GM04504 (cell line): Measurements from ENCODE around the gene CROCC.
"Not testable (repeated sequence)": the region's sequence is repeated elsewhere in the genome, so short reads cannot be mapped to it uniquely, and the experiment has no call there.

Source experiments
- DNase-seq: peaks from one replicate; pipeline ENCODE4 v3.0.0-alpha.2; 2012; ENCODE audit warnings: low read depth

The CROCC gene

DNA sequence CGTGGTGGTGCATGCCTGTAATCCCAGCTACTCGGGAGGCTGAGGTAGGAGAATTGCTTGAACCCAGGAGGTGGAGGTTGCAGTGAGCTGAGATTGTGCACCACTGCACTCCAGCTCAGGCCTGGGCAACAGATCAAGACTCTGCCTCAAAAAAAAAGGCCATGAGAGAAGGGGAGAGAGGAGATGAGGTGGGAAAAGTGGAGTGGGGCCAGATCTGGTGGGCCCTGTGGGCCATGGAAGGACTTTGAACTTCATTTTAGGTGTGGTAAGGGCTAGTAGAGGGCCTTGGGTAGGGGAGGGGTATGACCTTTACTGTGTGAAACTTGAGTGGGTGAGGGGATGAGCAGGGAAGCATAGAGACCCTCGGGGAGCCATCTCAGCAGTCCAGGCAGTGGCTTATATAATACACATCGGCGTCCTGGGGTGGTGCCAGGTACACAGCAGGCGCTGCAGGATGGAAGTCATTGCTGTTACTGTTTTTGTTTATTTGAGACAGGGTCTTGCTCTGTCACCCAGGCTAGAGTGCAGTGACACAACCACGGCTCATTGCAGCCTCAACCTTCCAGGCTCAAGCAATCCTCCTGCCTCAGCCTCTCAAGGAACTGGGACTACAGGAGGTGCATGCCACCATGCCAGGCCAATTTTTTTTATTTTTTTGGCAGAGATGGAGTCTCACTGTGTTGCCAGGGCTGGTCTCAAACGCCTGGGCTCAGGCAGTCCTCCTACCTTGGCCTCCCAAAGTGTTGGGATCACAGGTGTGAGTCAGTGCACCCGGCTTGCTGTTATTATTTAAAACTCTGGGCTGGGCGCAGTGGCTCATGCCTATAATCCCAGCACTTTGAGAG lies 5.5 kb upstream of the CROCC start:
- DNase-seq: not testable (repeated sequence)

GRCh38 chr1:16918371-16918770 lies 3.4 kb upstream of the CROCC start:
- DNase-seq: no peak

DNA sequence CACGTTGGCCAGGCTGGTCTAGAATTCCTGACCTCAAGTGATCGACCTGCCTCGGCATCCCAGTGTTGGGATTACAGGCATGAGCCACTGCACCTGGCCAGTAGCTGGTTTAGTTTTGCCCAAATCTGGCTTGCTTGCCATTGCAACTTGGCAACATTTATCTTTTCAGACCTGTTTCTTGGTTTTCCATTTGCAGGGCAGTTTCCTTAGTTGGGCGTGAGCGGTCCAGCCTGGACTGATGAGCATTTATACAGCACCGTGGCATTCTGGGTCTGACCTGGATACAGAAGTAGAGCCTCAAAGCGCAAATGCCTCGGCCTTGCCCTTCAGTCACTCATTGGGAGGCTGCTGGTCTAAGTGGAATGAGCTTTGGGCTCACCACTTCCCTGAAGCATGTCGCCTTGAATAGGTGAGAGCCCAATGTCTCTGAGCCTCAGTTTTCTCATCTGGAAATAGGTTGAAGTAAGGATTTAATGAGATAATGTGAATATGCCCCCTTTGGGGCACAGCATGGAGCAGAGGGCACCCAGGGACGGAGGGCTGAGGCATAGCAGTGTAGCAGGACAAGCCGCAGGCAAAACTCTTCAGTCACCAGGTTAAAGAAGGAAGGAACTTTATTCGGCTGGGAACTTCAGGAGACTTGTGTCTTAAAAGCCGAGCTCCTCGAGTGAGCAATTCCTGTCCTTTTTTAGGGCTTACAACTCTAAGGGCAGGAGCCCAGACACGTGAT lies 2.6 kb upstream of the CROCC start:
- DNase-seq: not testable (repeated sequence)

DNA sequence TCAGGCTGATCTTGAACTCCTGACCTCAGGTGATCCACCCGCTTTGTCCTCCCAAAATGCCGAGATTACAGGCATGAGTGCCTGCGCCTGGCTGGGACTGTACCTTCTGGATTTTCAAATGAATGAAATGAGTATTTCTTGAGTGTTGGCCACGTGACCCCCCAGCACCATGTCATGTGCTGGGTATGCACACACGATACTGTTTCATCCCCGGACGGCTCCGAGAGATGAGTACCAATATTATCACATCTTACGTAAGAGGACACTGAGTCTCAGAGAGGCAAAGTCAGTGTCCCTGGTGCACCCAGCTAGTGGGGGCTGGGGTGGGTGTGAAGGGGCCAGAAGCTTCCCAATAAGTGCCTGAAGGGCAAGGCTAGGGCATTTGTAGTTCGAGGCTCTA lies 780 bp upstream of the CROCC start:
- no peak for DNase-seq

- DNase-seq: no peak
Observed at GRCh38 chr1:16922466-16922865, 735 bp downstream of the CROCC start.

GRCh38 chr1:16922885-16923431 lies 1.2 kb downstream of the CROCC start:
- DNase-seq: no peak

- no peak for DNase-seq
Observed at GRCh38 chr1:16924216-16924918, 2.6 kb downstream of the CROCC start.

- no peak for DNase-seq
Observed at GRCh38 chr1:16924919-16925477, 3.3 kb downstream of the CROCC start.

DNA sequence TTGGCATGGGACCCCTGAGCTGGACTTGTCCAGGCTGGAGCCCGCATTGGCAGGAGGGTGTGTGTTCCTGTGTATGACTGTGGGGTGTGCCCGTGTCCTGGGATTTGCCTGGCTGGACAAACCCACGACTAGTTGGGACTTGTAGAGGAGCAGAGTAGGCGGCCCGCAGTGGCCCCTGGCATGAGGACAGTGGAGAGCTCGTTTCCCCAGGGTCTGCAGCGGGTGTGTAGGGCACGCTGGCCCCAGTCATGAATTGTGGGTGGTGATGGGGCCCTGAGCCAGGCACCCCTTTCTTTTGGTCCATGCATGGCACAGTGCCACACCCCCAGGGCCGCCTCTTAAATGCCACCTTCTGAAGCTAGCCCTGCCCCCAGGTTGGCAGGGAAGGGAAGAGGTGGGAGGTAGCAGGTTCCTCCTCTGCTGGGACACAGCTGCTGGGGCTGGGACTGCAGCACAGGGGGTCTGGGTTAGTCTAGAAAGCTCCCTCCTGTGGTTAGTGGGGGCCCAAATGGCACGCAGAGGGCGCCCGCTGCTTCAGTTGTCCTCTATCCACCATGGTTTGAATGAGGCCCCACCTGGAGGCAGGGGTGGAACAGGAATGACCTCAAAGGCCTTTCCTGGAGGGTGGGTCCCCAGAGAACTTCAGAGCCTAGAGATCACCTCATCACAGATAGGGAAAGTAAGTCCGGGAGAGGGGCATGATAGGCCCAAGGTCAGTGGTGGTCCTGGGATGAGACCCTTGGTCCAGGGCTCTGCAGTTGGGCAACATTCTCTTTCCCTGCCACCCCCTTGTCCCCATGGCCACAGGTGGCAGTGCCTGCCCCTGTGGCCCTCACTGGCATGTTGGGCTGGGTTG lies 4.1 kb downstream of the CROCC start:
- no peak for DNase-seq

DNA sequence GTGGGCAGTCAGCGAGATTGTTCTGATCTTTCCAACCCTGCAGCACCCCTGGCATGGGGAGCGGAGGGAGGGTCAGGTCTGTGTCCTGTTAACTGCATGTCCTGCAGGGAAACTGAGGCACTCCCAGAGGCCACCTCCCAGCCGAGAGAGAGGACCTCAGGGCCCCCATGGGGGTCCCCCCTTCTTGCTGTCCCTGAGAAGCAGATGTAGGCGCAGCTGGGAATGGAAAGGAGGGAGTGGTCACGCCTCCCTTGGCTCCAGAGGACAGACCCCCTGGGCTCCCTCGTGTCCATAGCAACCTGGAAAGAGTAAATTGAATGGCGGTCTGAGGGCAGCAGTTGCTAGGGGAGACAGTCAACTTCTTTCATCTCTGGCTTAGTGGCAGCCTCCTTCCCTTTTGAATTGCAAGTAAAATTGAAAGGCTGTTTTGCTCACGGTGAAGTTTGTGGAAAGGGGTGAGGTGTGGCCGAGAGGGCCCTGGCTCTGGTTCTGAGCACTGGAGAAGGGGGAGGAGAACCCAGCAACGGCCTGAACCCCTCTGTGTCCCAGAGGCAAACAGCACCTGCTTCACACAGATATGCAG lies 4.9 kb downstream of the CROCC start:
- DNase-seq: no peak

DNA sequence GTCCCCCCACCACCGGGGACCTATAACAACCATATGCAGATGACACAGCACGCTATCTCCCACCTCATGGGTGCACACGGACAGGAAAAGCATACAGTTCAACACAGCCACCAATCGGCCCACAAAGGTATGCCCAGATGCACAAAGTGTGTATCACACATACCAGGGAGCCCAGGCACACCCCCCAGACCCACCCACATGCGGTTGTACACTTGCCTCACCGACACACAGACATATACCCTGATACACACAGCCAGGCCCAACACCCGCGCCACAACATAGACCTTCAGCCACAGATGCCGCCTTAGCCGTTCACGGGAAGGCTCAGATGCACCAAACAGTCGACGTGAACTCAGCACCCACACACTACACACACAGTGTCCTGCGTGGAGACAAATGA lies 5.5 kb downstream of the CROCC start:
- DNase-seq: no peak

DNA sequence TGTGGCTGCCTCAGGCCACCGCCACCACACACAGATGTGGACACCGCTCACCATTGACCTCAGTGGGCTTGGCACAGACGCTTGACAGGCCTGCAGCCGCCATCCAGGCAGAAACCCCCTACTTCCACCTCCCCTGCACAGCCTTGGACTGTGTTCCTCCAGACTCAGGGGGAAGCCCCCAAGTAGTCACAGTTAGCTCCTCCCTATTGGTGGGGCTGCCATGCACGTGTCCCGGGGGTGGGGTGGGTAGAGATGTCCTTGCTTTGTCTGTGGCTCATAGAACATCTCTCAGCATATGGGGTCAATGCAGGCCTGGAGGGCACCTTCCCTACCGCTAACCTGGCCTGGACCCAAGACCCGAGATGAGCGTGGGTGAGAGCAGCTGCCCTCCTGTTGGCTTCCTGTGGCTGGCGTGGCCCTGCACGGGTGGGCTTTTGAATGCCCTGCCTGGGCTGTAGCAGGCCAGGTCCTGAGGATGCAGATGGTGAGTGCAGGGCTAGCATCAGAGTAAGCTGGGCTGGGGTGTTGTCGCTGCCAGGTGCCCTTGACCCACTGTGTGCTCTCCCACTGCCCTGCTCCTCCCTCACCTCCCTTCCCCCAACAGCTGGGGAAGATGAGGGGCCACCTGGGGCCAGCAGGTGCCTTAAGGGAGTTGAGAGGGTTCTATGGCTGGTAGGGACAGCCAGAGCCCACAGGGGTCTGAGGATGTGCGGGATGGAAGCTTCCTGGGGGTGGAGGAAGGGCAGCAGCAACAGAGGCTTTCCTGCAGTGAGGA lies 6.2 kb downstream of the CROCC start:
- no peak for DNase-seq

DNA sequence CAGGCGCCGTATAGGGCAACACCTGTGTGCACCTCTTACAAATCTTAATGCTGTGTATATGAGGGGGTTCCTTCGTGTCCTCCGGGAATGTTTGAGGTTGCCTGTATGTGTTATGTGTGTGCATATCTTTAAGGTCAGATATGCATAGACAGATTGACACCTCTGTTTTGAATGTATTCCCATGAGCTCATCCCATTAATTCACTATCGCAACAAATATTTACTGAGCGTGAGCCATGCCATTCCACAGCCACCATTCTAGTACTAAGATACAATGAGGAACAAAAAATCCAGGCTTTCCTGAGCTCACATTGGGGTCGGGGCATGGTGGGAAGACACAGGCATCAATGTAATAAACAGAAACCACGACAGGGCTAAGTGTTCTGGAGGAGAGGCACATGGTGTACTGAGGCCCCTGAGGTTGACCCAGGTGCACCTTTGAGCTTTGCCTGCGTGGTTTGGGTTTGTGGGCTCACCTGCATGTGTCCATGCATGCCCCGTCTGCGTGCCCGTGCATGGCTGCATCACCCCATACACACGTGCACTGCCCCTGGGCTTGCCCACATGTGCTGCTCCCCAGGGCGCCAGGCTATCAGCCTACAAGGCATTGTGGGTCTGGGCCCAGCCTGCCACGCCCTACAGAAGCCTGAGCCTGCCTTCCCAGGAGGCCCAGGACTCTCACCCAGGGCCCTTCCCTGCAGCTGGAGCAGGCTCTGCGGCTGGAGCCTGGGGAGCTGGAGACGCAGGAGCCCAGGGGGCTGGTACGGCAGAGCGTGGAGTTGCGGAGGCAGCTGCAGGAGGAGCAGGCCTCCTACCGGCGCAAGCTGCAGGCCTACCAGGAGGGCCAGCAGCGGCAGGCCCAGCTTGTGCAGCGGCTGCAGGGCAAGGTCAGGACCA lies 7.7 kb downstream of the CROCC start:
- DNase-seq: not testable (repeated sequence)

DNA sequence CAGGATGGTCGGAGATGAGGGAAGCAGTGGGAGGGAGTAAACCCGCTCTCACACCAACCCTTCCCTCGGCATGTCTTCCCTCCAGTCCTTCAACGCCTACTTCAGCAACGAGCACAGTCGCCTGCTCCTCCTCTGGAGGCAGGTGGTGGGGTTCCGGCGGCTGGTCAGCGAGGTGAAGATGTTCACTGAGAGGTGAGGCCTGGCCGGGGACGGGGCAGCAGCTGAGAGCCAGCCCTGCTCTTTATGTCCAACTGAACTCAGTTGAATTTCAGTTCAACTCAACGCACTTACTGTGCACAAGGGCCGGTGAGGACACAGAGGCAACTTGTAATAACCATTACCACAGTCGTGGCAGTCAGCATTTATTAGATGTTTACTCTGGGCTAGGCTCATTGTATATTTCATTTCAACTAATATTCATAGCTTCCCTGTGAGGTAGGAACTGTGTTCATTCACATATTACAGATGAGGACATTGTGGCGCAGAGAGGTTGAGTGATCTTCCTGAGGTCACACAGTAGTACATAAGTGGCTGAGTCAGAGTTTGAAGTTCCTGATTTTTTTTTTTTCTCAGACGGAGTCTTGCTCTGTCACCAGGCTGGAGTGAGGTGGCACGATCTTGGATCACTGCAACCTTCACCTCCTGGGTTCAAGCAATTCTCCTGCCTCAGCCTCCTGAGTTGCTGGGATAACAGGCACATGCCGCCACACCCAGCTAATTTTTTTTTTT lies 9.6 kb downstream of the CROCC start:
- DNase-seq: not testable (repeated sequence)

DNA sequence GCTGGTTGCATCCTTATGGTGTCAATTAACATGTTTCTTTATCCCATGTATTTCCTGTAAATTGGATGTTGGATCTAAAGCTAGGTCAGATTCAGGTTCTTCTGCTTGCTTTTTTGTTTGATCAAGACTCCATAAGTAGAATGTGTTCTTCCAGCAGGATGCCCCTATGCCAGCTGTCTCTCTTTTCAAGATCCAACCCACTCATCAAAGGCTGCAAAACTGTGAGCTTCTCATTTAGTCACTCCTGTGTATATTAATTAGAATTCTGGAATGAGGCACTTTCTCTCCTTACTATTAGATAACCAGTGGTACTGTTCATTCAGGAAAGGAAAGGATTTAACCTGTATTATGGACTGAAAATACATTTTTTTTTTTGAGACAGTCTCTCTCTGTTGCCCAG lies 12.2 kb downstream of the CROCC start:
- DNase-seq: not testable (repeated sequence)

DNA sequence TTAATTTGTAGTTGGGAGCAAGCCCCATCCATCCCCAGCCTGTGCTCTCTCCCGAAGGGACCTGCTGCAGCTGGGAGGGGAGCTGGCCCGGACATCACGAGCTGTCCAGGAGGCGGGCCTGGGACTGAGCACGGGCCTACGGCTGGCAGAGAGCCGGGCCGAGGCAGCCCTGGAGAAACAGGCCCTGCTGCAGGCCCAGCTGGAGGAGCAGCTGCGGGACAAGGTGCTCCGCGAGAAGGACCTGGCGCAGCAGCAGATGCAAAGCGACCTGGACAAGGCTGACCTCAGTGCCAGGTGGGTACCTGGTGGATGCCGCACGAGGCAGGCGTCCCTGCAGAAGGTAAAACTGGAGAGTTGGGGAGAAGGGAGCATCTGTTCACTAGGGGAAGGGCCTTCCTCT lies 14.8 kb downstream of the CROCC start:
- DNase-seq: not testable (repeated sequence)

DNA sequence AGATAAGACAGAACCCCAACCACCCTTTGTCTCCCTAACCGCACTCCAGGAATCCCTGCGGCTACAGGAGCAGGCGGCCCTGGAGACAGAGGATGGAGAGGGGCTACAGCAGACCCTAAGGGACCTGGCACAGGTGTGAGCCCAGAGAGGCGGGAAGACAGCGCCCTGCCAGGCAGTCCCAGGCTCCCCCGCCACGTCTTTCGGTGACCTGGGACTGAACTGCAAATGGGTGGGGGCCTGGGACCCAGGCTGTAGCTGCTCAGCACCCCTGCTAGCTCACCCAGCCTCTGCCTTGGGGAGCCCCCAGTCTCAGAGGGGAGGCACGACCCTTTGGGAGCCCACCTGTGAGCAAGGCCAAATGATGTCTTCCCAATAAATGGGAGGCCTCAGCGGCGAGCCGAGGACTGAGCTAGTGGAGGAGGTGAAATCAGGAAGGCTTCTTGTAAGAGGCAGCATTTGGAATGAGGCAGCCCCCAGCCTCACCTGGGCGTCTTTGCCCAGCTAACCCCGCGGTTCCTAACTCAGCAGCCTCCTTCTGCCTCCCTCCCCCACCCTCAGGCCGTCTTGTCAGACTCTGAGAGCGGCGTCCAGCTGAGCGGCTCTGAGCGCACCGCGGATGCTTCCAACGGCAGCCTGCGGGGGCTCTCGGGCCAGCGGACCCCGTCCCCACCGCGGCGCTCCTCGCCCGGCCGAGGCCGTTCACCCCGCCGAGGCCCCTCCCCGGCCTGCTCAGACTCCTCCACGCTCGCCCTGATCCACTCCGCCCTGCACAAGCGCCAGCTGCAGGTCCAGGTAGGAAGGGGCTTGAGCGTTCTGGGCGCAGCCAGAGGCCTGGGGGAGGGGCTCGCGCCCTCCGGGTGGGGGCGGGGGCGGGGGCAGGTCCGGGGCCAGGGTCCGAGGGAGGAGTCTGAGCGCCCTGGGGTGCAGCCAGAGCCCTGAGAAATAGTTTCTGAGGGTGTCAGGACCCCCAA lies 16.9 kb downstream of the CROCC start:
- DNase-seq: no peak
